ENCODE results near the gene SLC38A1. TPM values are rescaled to one million over a fixed set of nuclear protein-coding genes. Genes with fewer than 3 reads are reported as not detected.

SLC38A1 gene
- total and polyA plus RNA-seq, 7 donors = 8.4 to 209 (median 149) TPM

GRCh38 chr12:46282829-46283228 lies 14.0 kb upstream of the SLC38A1 start:
- Histone ChIP-seq H3K27me3 (no peaks in the 10 kb centered on the region), H3K27ac (no peak overlapping the region), H3K36me3 (no peaks in the 10 kb centered on the region), H3K9me3 (peaks cover 0 to 30% (median 11%) of the 10 kb centered on the region in 4 donors), H3K4me1 (no peaks in the 10 kb centered on the region), H3K4me3 (no peak overlapping the region)
- intact Hi-C loops (cut with DNase I) = no loop called here
- DNase-seq = no peak
- TF ChIP-seq EP300 (IDR thresholded peaks at IDR 0.05) = no peak
- TF ChIP-seq POLR2AphosphoS5 (IDR thresholded peaks at IDR 0.05) = no peak
- no peak for TF ChIP-seq CTCF (IDR thresholded peaks at IDR 0.05)
- TF ChIP-seq POLR2A (IDR thresholded peaks at IDR 0.05) = no peak

GRCh38 chr12:46276756-46277155 lies 7.9 kb upstream of the SLC38A1 start:
- Histone ChIP-seq H3K4me3 (no peak overlapping the region), H3K27me3 (no peaks in the 10 kb centered on the region), H3K36me3 (no peaks in the 10 kb centered on the region), H3K27ac (no peak overlapping the region), H3K4me1 (no peaks in the 10 kb centered on the region), H3K9me3 (no peaks in the 10 kb centered on the region)
- WGBS, 2 donors = 87 to 89% methylated on average over 3 of the region's 3 CpGs
- no peak for DNase-seq
- TF ChIP-seq POLR2A (IDR thresholded peaks at IDR 0.05) (no peak), CTCF (IDR thresholded peaks at IDR 0.05) (no peak), EP300 (IDR thresholded peaks at IDR 0.05) (no peak)
- intact Hi-C loops (cut with DNase I) = no loop called here

GRCh38 chr12:46271863-46272262 lies 3.0 kb upstream of the SLC38A1 start:
- Histone ChIP-seq H3K36me3 (no peaks in the 10 kb centered on the region), H3K27me3 (no peaks in the 10 kb centered on the region), H3K4me1 (peaks cover 0 to 15% (median 9%) of the 10 kb centered on the region in 4 donors), H3K4me3 (no peak overlapping the region), H3K9me3 (no peaks in the 10 kb centered on the region), H3K27ac (no peak overlapping the region)
- intact Hi-C loops (cut with DNase I) = no loop called here
- TF ChIP-seq EP300 (IDR thresholded peaks at IDR 0.05) (no peak), POLR2A (IDR thresholded peaks at IDR 0.05) (no peak), CTCF (IDR thresholded peaks at IDR 0.05) (no peak), POLR2AphosphoS5 (IDR thresholded peaks at IDR 0.05) (no peak)
- WGBS, 2 donors = 89 to 92% methylated on average over 2 of the region's 2 CpGs
- DNase-seq = no peak

- TF ChIP-seq POLR2A (IDR thresholded peaks at IDR 0.05) = no peak
- TF ChIP-seq CTCF (IDR thresholded peaks at IDR 0.05) = no peak
- TF ChIP-seq EP300 (IDR thresholded peaks at IDR 0.05) = no peak
- no peak for TF ChIP-seq POLR2AphosphoS5 (IDR thresholded peaks at IDR 0.05)
- Histone ChIP-seq H3K9me3 (no peaks in the 10 kb centered on the region), H3K4me3 (peak overlapping the region; percentile 64 to 80 (median 74)), H3K36me3 (no peaks in the 10 kb centered on the region), H3K4me1 (peaks cover 0 to 36% (median 25%) of the 10 kb centered on the region in 4 donors), H3K27ac (peak overlapping the region; percentile 89 to 93 (median 92)), H3K27me3 (no peaks in the 10 kb centered on the region)
- intact Hi-C loops (cut with DNase I) = loop anchor here (2.0 to 10.0 kb wide), 5 partner anchors 103 to 395 kb away; partner anchors contain the start of genes SCAF11 and SLC38A2
- 2 to 7% methylated on average over 42 of the region's 42 CpGs for WGBS, 2 donors
- DNase-seq = no peak
Observed at GRCh38 chr12:46269429-46270241, 792 bp upstream of the SLC38A1 start.

Data from sigmoid colon (tissue), 7 donors.